OCI-LY7 (cell line): ENCODE data around the gene GGTLC2. TPM values are rescaled to one million over a fixed set of nuclear protein-coding genes. Genes with fewer than 3 reads are reported as not detected.

Experiments used
- small RNA-seq: library from RNA; depleted of rRNA; stranded (forward); fragments of <200 nt; gene quantifications from one replicate; pipeline ENCODE3, GENCODE V24; 2014
- total RNA-seq, 2 experiments: library from RNA; depleted of rRNA in 1 of 2; stranded (reverse); fragments of >200 nt in 1 of 2; shearing (Covaris generic) in 1 of 2; gene quantifications; 2 replicates each; pipeline ENCODE4 v1.2.3, GENCODE V29; 2014 to 2022

GGTLC2 gene
- total RNA-seq, 2 experiments from 2014 or later = not detected

Small RNA genes lying within 50 kb of the gene (small RNA-seq; reads per million reads assigned to genes)
- gene AC244250.2 (not detected), gene IGLV3-29 (not detected), gene IGLVVI-25-1 (not detected)

Other genes with a start within 250 kb of the GGTLC2 start
- 2.9 and 3.4 TPM in 2 replicates for gene ZNF280B, start 135.9 kb upstream of the GGTLC2 start, total RNA-seq (2014; rRNA removed; shearing (Covaris generic))
- gene ZNF280B, start 135.9 kb upstream of the GGTLC2 start, total RNA-seq (2022) = 5.1 and 5.3 TPM in 2 replicates
- not detected in 2 replicates for gene ZNF280A, start 124.3 kb upstream of the GGTLC2 start, total RNA-seq (2014; rRNA removed; shearing (Covaris generic))
- gene ZNF280A, start 124.3 kb upstream of the GGTLC2 start, total RNA-seq (2022) = not detected in 2 replicates
- 0.28 and 0.70 TPM in 2 replicates for gene PRAME, start 85.3 kb upstream of the GGTLC2 start, total RNA-seq (2014; rRNA removed; shearing (Covaris generic))
- not detected in 2 replicates for gene PRAME, start 85.3 kb upstream of the GGTLC2 start, total RNA-seq (2022)
- 219 TPM in 2 replicates for gene IGLL5, start 243.2 kb downstream of the GGTLC2 start, total RNA-seq (2014; rRNA removed; shearing (Covaris generic))
- 364 and 387 TPM in 2 replicates for gene IGLL5, start 243.2 kb downstream of the GGTLC2 start, total RNA-seq (2022)